ENCODE measurements around the gene DAD1. TPM values are rescaled to one million over a fixed set of nuclear protein-coding genes. Genes with fewer than 3 reads are reported as not detected.
A peak's percentile ranks its signal among the peaks of the same experiment; 100 is the strongest.
"Not testable (repeated sequence)": the region's sequence is repeated elsewhere in the genome, so short reads cannot be mapped to it uniquely, and the experiment has no call there.

Gene DAD1
- total and polyA plus RNA-seq, 8 donors: 192 to 251 (median 201) TPM

DNA sequence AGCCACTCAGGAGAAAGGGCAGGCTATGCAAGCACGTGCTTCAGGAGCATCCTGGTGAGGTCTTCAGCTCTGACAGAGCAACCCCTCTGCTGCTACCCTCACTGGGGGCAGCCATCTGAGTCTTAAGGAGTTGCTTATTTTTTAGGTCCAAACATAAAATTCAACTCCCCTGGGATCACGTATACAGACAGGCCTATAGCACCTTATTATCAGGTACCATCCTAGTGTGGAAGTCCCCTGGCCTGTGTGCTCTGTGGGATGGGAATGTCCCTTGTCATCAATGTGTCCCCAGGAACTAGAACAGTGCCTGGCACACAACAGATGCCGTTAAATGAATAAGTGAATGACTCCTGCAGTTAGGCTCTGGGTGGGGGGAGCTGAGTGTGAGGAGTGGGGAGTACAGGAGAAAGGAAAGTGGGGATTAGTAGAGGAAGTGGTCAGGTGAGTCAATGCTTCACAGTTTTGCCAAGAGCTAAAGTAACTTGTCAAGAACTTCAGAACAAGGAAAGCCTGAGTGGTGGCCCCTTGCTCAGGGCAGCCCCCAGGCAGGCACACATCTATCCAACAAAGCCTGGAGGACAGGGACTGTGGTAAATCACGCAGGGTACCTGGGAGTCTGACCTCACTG, 33.5 kb downstream of the DAD1 start:
- H3K27ac ChIP-seq: peak overlapping the region; percentile 5 to 75
- TF ChIP-seq, protein P1, sequence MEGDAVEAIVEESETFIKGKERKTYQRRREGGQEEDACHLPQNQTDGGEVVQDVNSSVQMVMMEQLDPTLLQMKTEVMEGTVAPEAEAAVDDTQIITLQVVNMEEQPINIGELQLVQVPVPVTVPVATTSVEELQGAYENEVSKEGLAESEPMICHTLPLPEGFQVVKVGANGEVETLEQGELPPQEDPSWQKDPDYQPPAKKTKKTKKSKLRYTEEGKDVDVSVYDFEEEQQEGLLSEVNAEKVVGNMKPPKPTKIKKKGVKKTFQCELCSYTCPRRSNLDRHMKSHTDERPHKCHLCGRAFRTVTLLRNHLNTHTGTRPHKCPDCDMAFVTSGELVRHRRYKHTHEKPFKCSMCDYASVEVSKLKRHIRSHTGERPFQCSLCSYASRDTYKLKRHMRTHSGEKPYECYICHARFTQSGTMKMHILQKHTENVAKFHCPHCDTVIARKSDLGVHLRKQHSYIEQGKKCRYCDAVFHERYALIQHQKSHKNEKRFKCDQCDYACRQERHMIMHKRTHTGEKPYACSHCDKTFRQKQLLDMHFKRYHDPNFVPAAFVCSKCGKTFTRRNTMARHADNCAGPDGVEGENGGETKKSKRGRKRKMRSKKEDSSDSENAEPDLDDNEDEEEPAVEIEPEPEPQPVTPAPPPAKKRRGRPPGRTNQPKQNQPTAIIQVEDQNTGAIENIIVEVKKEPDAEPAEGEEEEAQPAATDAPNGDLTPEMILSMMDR (IDR thresholded peaks at IDR 0.05): no peak
- intact Hi-C loops (cut with DNase I): no loop called here
- H3K4me1 ChIP-seq: peaks cover 15 to 51% of the 10 kb centered on the region in 2 donors
- H3K4me3 ChIP-seq: no peak overlapping the region
- no peak for DNase-seq
- no peaks in the 10 kb centered on the region for H3K27me3 ChIP-seq
- H3K9me3 ChIP-seq: no peaks in the 10 kb centered on the region
- H3K36me3 ChIP-seq: no peaks in the 10 kb centered on the region
- no peak for ATAC-seq

DNA sequence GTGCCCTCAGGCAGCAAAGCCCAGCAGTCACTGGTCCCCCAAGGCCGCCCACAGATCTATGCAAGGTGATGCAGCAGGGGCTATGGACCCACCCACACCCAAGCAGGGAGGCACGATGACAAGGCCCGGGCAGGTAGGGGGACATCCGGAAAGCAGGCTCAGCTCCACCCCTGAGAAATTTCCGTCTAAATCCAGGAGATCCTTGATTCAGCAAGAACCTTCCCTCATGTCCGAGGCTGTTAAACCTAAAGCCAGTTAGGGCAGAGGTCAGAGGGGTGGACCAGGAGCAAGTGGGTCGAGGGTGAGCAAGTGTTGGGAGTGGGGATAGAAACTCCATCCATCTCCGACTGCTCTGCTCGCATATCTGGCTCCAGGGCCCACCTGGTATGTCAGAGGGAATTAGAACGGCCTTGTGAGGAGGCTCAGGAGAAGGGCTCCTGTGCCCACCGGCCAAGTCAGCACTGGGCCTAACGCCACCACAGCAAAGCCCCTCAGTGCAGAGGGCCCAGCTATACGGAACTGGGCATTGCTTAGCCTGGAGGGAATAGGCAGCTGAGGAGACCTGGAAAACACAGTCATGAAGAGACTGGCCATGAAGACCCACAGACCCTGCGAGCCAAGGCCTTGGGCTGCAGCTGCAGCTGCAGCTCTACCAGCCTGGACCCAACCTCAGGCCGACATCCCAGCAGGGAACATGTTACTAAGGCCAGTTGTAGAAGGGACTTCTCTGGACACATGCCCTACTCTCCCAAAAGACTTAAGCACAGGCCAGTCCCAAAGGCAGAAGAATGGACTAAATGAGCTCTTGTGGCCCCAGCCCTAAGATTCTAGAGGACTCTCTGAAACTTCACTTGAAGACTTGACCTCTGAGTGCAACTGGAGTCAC, 34.3 kb downstream of the DAD1 start:
- DNase-seq: no peak
- no peak overlapping the region for H3K27ac ChIP-seq
- H3K36me3 ChIP-seq: no peaks in the 10 kb centered on the region
- ATAC-seq: no peak
- TF ChIP-seq, protein P1 (IDR thresholded peaks at IDR 0.05): no peak
- peaks cover 7 to 50% of the 10 kb centered on the region in 2 donors for H3K4me1 ChIP-seq
- no peaks in the 10 kb centered on the region for H3K9me3 ChIP-seq
- H3K4me3 ChIP-seq: no peak overlapping the region
- H3K27me3 ChIP-seq: no peaks in the 10 kb centered on the region
- intact Hi-C loops (cut with DNase I): no loop called here

DNA sequence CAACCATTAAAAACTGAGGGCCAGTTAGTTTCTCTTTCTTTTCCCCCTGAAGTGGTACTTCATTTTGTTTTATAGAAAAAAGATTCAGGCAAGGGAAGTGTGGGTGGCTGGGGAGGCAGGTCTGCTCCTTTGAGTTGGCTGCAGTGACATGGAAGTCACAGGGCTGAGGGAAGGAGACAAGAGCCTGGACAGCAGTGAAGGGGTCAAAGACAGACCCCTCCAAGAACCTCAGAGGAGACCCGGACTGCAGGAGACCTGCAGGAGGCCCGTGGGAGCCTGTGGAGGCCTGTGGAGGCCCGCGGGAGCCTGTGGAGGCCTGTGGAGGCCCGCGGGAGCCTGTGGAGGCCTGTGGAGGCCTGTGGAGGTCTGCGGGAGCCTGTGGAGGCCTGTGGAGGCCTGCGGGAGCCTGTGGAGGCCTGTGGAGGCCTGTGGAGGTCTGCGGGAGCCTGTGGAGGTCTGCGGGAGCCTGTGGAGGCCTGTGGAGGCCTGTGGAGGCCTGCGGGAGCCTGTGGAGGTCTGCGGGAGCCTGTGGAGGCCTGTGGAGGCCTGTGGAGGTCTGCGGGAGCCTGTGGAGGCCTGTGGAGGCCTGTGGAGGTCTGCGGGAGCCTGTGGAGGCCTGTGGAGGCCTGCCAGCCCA, 35.0 kb downstream of the DAD1 start:
- H3K36me3 ChIP-seq; H3K27ac ChIP-seq; H3K9me3 ChIP-seq; H3K27me3 ChIP-seq; ATAC-seq; DNase-seq; intact Hi-C loops (cut with DNase I); H3K4me3 ChIP-seq: not testable (repeated sequence)
- peaks cover 5 to 42% of the 10 kb centered on the region in 2 donors for H3K4me1 ChIP-seq

DNA sequence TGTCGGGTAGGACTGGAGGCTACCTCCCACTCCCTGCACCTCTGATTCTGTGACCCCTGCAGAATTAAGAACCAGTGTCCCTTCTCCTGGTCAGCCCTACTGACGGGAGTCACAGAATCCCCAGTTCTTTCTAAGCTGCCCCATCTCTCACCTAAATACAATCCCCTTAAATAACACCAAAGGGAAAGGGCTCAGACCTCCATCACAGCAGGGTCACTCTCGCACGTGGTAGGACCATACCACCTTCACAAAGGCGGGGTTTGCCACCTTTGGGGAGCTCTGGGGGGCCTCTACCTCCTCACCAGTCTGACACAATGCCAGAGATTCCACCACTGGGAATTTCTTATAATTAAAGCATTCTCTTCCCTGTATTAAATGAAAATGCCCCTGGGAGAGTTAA, 35.6 kb downstream of the DAD1 start:
- Histone ChIP-seq H3K27ac (no peak overlapping the region), H3K36me3 (no peaks in the 10 kb centered on the region), H3K4me1 (peaks cover 5 to 39% of the 10 kb centered on the region in 2 donors), H3K27me3 (no peaks in the 10 kb centered on the region), H3K4me3 (no peak overlapping the region), H3K9me3 (no peaks in the 10 kb centered on the region)
- DNase-seq (no peak), ATAC-seq (no peak)
- TF ChIP-seq, protein P1 (IDR thresholded peaks at IDR 0.05): no peak
- intact Hi-C loops (cut with DNase I): no loop called here

DNA sequence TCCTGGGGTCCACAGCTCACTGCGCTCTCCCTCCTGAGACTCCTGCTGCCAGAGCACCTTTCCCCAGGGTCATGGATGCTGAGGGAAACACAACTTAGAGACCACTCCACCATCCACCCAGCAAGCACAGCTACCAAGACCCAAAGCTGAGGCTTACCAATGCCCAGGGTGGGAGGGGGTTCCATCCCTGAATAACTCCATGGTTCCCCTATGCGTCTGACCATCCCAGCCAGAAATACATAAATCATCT, 36.3 kb downstream of the DAD1 start:
- Histone ChIP-seq H3K36me3 (no peaks in the 10 kb centered on the region), H3K4me3 (no peak overlapping the region), H3K27me3 (no peaks in the 10 kb centered on the region), H3K9me3 (no peaks in the 10 kb centered on the region), H3K27ac (no peak overlapping the region), H3K4me1 (peaks cover 5 to 34% of the 10 kb centered on the region in 2 donors)
- TF ChIP-seq, protein P1 (IDR thresholded peaks at IDR 0.05): no peak
- DNase-seq: no peak
- intact Hi-C loops (cut with DNase I): no loop called here
- no peak for ATAC-seq
